ENCODE measurements around the gene PITPNC1. TPM values are rescaled to one million over a fixed set of nuclear protein-coding genes. Genes with fewer than 3 reads are reported as not detected.
"Not testable (repeated sequence)": the region's sequence is repeated elsewhere in the genome, so short reads cannot be mapped to it uniquely, and the experiment has no call there.

The PITPNC1 gene
- total RNA-seq, 1 donor from 2014 or later = 13.0 TPM

- DNase-seq (ENCODE audit: extremely low read depth, low read depth, low spot score) = no peak
These were observed 228.3 kb downstream of the PITPNC1 start for GRCh38 chr17:67605256-67605912.

- DNase-seq (ENCODE audit: extremely low read depth, low read depth, low spot score) = no peak
These were observed 229.4 kb downstream of the PITPNC1 start for GRCh38 chr17:67606471-67606870.

GRCh38 chr17:67606896-67607604 is 230.0 kb downstream of the PITPNC1 start:
- no peak for DNase-seq (ENCODE audit: extremely low read depth, low read depth, low spot score)

- no peak for DNase-seq (ENCODE audit: extremely low read depth, low read depth, low spot score)
These were observed 233.0 kb downstream of the PITPNC1 start for GRCh38 chr17:67610061-67610460.

- no peak for DNase-seq (ENCODE audit: extremely low read depth, low read depth, low spot score)
These were observed 236.9 kb downstream of the PITPNC1 start for GRCh38 chr17:67613961-67614360.

GRCh38 chr17:67615011-67615561 is 238.0 kb downstream of the PITPNC1 start:
- no peak for DNase-seq (ENCODE audit: extremely low read depth, low read depth, low spot score)

- no peak for DNase-seq (ENCODE audit: extremely low read depth, low read depth, low spot score)
These were observed 238.7 kb downstream of the PITPNC1 start for GRCh38 chr17:67615736-67616135.

GRCh38 chr17:67617304-67617899 is 240.3 kb downstream of the PITPNC1 start:
- no peak for DNase-seq (ENCODE audit: extremely low read depth, low read depth, low spot score)

- DNase-seq (ENCODE audit: extremely low read depth, low read depth, low spot score) = no peak
These were observed 242.5 kb downstream of the PITPNC1 start for GRCh38 chr17:67619555-67619954.

GRCh38 chr17:67620088-67620487 is 243.0 kb downstream of the PITPNC1 start:
- no peak for DNase-seq (ENCODE audit: extremely low read depth, low read depth, low spot score)

- no peak for DNase-seq (ENCODE audit: extremely low read depth, low read depth, low spot score)
These were observed 243.6 kb downstream of the PITPNC1 start for GRCh38 chr17:67620636-67621035.

- no peak for DNase-seq (ENCODE audit: extremely low read depth, low read depth, low spot score)
These were observed 246.7 kb downstream of the PITPNC1 start for GRCh38 chr17:67623767-67624166.

GRCh38 chr17:67624886-67625656 is 248.0 kb downstream of the PITPNC1 start:
- no peak for DNase-seq (ENCODE audit: extremely low read depth, low read depth, low spot score)

GRCh38 chr17:67625971-67626370 is 248.9 kb downstream of the PITPNC1 start:
- DNase-seq (ENCODE audit: extremely low read depth, low read depth, low spot score) = no peak

- no peak for DNase-seq (ENCODE audit: extremely low read depth, low read depth, low spot score)
These were observed 251.5 kb downstream of the PITPNC1 start for GRCh38 chr17:67628580-67629013.

- peak; percentile 25 for DNase-seq (ENCODE audit: extremely low read depth, low read depth, low spot score)
These were observed 252.9 kb downstream of the PITPNC1 start for GRCh38 chr17:67629971-67630320.

GRCh38 chr17:67630836-67631235 is 253.8 kb downstream of the PITPNC1 start:
- not testable (repeated sequence) for DNase-seq (ENCODE audit: extremely low read depth, low read depth, low spot score)

GRCh38 chr17:67632141-67632540 is 255.1 kb downstream of the PITPNC1 start:
- no peak for DNase-seq (ENCODE audit: extremely low read depth, low read depth, low spot score)

- peak; percentile 58 for DNase-seq (ENCODE audit: extremely low read depth, low read depth, low spot score)
These were observed 256.7 kb downstream of the PITPNC1 start for GRCh38 chr17:67633751-67634211.

- DNase-seq (ENCODE audit: extremely low read depth, low read depth, low spot score) = no peak
These were observed 258.6 kb downstream of the PITPNC1 start for GRCh38 chr17:67635681-67636080.

GRCh38 chr17:67636312-67636711 is 259.2 kb downstream of the PITPNC1 start:
- no peak for DNase-seq (ENCODE audit: extremely low read depth, low read depth, low spot score)

Measured in glomerular endothelial cell (primary cell).